ENCODE measurements around the gene PCDH9.

GRCh38 chr13:67120872-67121531 lies 109.1 kb downstream of the PCDH9 start:
- TF ChIP-seq CTCF (IDR thresholded peaks at IDR 0.05) (no peak), POLR2A (IDR thresholded peaks at IDR 0.05) (no peak), POLR2AphosphoS5 (IDR thresholded peaks at IDR 0.05) (no peak)

Data from suprapubic skin (tissue), 4 donors.